ENCODE results near the gene GPX1. TPM values are rescaled to one million over a fixed set of nuclear protein-coding genes. Genes with fewer than 3 reads are reported as not detected.

GPX1 gene
- total RNA-seq, 1 experiment from 2014 or later: 128 TPM

- DNase-seq: no peak
Observed at GRCh38 chr3:49310677-49311076, 47.5 kb downstream of the GPX1 start.

More at GRCh38 chr3:49310677-49311076, 47.5 kb downstream of the GPX1 start:
- no peaks in the 10 kb centered on the region for H3K9me3 ChIP-seq (replicated peaks)
- H3K4me1 ChIP-seq: no peaks in the 10 kb centered on the region
- peaks cover 22% of the 10 kb centered on the region; the same call in 1 of the 2 replicates for H3K36me3 ChIP-seq
- H3K27ac ChIP-seq: no peak overlapping the region
- H3K27me3 ChIP-seq: no peaks in the 10 kb centered on the region
- H3K4me3 ChIP-seq: no peak overlapping the region

Other genes starting within 250 kb of the GPX1 start
- gene USP19, start 237.5 kb downstream of the GPX1 start, total RNA-seq (2014; rRNA removed; shearing (Covaris generic)): 39.2 and 41.2 TPM in 2 replicates
- gene LAMB2, start 225.3 kb downstream of the GPX1 start, total RNA-seq (2014; rRNA removed; shearing (Covaris generic)): 49.7 and 53.4 TPM in 2 replicates
- gene CCDC71, start 192.0 kb downstream of the GPX1 start, total RNA-seq (2014; rRNA removed; shearing (Covaris generic)): 16.0 and 19.3 TPM in 2 replicates
- gene KLHDC8B, start 186.8 kb downstream of the GPX1 start, total RNA-seq (2014; rRNA removed; shearing (Covaris generic)): 7.8 and 8.6 TPM in 2 replicates
- 1.4 and 1.6 TPM in 2 replicates for gene C3orf62, start 81.1 kb downstream of the GPX1 start, total RNA-seq (2014; rRNA removed; shearing (Covaris generic))
- gene USP4, start 18.3 kb downstream of the GPX1 start, total RNA-seq (2014; rRNA removed; shearing (Covaris generic)): 10.5 and 10.6 TPM in 2 replicates
- 321 and 323 TPM in 2 replicates for gene RHOA, start 53.6 kb upstream of the GPX1 start, total RNA-seq (2014; rRNA removed; shearing (Covaris generic))
- gene TCTA, start 54.1 kb upstream of the GPX1 start, total RNA-seq (2014; rRNA removed; shearing (Covaris generic)): 12.8 and 13.1 TPM in 2 replicates
- gene AMT, start 64.1 kb upstream of the GPX1 start, total RNA-seq (2014; rRNA removed; shearing (Covaris generic)): 0.26 TPM in 1 of 2 replicates, not detected in the other
- gene NICN1, start 71.0 kb upstream of the GPX1 start, total RNA-seq (2014; rRNA removed; shearing (Covaris generic)): 2.4 and 2.6 TPM in 2 replicates
- 79.5 and 82.8 TPM in 2 replicates for gene DAG1, start 111.9 kb upstream of the GPX1 start, total RNA-seq (2014; rRNA removed; shearing (Covaris generic))
- gene BSN, start 196.1 kb upstream of the GPX1 start, total RNA-seq (2014; rRNA removed; shearing (Covaris generic)): 0.08 and 0.14 TPM in 2 replicates